ENCODE data around the gene CYTL1. TPM values are rescaled to one million over a fixed set of nuclear protein-coding genes. Genes with fewer than 3 reads are reported as not detected.
A peak's percentile ranks its signal among the peaks of the same experiment; 100 is the strongest.

CYTL1 gene
- total and polyA plus RNA-seq, 2 experiments from 2014 or later: 0.57 to 1.8 TPM

- Histone ChIP-seq H3K27me3 (no peaks in the 10 kb centered on the region), H3K4me3 (no peak overlapping the region), H3K27ac (no peak overlapping the region), H3K4me1 (ENCODE audit: low read depth) (no peaks in the 10 kb centered on the region), H3K9me3 (ENCODE audit: low read depth) (no peaks in the 10 kb centered on the region), H3K36me3 (no peaks in the 10 kb centered on the region)
- no peak for TF ChIP-seq CTCF (IDR thresholded peaks at IDR 0.05; ENCODE audit: low read depth, low read length)
- no peak for DNase-seq (ENCODE audit: low read depth in 1 of 2, low spot score in 1 of 2)
Observed at GRCh38 chr4:5027346-5027745, 8.1 kb upstream of the CYTL1 start.

GRCh38 chr4:5026371-5026770 is 7.1 kb upstream of the CYTL1 start:
- no peak for DNase-seq (ENCODE audit: low read depth in 1 of 2, low spot score in 1 of 2)
- Histone ChIP-seq H3K4me3 (no peak overlapping the region), H3K27ac (no peak overlapping the region), H3K36me3 (no peaks in the 10 kb centered on the region), H3K27me3 (no peaks in the 10 kb centered on the region), H3K4me1 (ENCODE audit: low read depth) (no peaks in the 10 kb centered on the region), H3K9me3 (ENCODE audit: low read depth) (no peaks in the 10 kb centered on the region)
- TF ChIP-seq CTCF (IDR thresholded peaks at IDR 0.05; ENCODE audit: low read depth, low read length): no peak

- Histone ChIP-seq H3K9me3 (ENCODE audit: low read depth) (no peaks in the 10 kb centered on the region), H3K27ac (no peak overlapping the region), H3K36me3 (no peaks in the 10 kb centered on the region), H3K4me3 (no peak overlapping the region), H3K4me1 (ENCODE audit: low read depth) (no peaks in the 10 kb centered on the region), H3K27me3 (peaks cover 4% of the 10 kb centered on the region)
- no peak for TF ChIP-seq CTCF (IDR thresholded peaks at IDR 0.05; ENCODE audit: low read depth, low read length)
- peak in 1 of 2 donors; percentile 26 for DNase-seq (ENCODE audit: low read depth in 1 of 2, low spot score in 1 of 2)
Observed at GRCh38 chr4:5024673-5025072, 5.4 kb upstream of the CYTL1 start.

DNA sequence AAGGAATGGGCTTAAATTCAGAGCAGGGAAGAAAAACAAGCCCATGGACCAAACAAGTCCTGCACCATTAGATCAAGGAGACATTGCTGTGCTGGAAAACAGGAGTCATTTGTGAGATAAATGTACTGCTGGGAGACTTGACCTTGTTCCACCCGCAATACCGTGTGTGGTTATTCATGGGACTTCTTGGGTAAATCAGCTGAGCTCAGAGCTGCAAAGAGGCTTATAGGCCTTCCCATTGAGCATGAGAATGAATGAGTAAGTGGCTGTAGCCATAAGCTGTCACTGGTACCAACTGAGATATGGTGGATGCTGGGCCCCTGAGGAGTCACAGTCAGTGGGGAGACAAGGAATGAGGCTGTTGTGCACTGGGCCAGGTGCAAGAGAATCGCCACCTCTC is 2.3 kb upstream of the CYTL1 start:
- H3K4me3 ChIP-seq: no peak overlapping the region
- H3K36me3 ChIP-seq: no peaks in the 10 kb centered on the region
- DNase-seq (ENCODE audit: low read depth in 1 of 2, low spot score in 1 of 2): no peak

DNA sequence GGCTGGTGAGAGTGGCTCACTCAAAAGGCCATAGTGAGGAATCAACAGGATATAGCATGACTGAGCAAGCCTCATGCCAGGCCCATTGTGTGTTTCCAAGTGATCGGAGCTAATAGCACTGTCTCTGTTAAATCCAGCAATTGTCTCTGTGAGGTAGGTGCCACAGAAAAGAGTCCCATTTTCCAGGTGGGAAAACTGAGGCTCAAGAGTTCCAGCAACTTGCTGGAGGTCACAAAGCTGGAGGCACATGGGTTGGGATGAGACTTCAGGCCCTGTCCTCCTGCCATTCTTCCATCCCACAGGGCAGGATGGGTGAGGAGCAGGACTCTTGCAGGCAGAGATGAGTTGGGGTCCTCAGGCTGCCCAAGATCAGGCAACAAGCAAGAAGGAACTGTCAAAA is 1.1 kb upstream of the CYTL1 start:
- Histone ChIP-seq H3K9me3 (ENCODE audit: low read depth) (no peaks in the 10 kb centered on the region), H3K27me3 (peaks cover 10% of the 10 kb centered on the region), H3K4me1 (ENCODE audit: low read depth) (no peaks in the 10 kb centered on the region), H3K36me3 (no peaks in the 10 kb centered on the region), H3K27ac (no peak overlapping the region), H3K4me3 (no peak overlapping the region)
- no peak for TF ChIP-seq CTCF (IDR thresholded peaks at IDR 0.05; ENCODE audit: low read depth, low read length)
- no peak for DNase-seq (ENCODE audit: low read depth in 1 of 2, low spot score in 1 of 2)

More for the DNA sequence above, 2.3 kb upstream of the CYTL1 start:
- Histone ChIP-seq H3K9me3 (ENCODE audit: low read depth) (no peaks in the 10 kb centered on the region), H3K27ac (no peak overlapping the region), H3K4me1 (ENCODE audit: low read depth) (no peaks in the 10 kb centered on the region), H3K27me3 (peaks cover 10% of the 10 kb centered on the region)
- no peak for TF ChIP-seq CTCF (IDR thresholded peaks at IDR 0.05; ENCODE audit: low read depth, low read length)

GRCh38 chr4:5019796-5020195 is 538 bp upstream of the CYTL1 start:
- TF ChIP-seq CTCF (IDR thresholded peaks at IDR 0.05; ENCODE audit: low read depth, low read length): no peak
- Histone ChIP-seq H3K9me3 (ENCODE audit: low read depth) (no peaks in the 10 kb centered on the region), H3K4me1 (ENCODE audit: low read depth) (no peaks in the 10 kb centered on the region), H3K36me3 (no peaks in the 10 kb centered on the region), H3K27ac (no peak overlapping the region), H3K4me3 (no peak overlapping the region), H3K27me3 (peaks cover 10% of the 10 kb centered on the region)
- DNase-seq (ENCODE audit: low read depth in 1 of 2, low spot score in 1 of 2): no peak

Measured in cardiac muscle cell (in vitro differentiated cells and primary cell).